SU-DHL-6 (cell line): Measurements from ENCODE around the gene POM121.
"Not testable (repeated sequence)": the region's sequence is repeated elsewhere in the genome, so short reads cannot be mapped to it uniquely, and the experiment has no call there.

Experiments
- CTCF ChIP-seq: fragments of 200-600 bp; sonication (generic); IDR thresholded peaks from one replicate; pipeline ENCODE4 v1.5.1; 2017; ENCODE audit warnings: antibody characterized with exemption, mild to moderate bottlenecking, low read length, moderate library complexity; ENCODE audit not compliant: insufficient read depth, poor library complexity, severe bottlenecking
- EZH2phosphoT487 ChIP-seq: fragments of 200-600 bp; sonication (generic), shearing (Covaris generic); conservative IDR thresholded peaks from 2 replicates; pipeline ENCODE4 v1.6.1; 2018; ENCODE audit warnings: mild to moderate bottlenecking, antibody characterized with exemption, low read length, moderate library complexity, mixed read lengths

- TF ChIP-seq CTCF, EZH2phosphoT487: not testable (repeated sequence)
These were observed 24.8 kb downstream of the POM121 start for GRCh38 chr7:72949686-72950085.
